ENCODE results near the gene HSPB1.
"Not testable (repeated sequence)": the region's sequence is repeated elsewhere in the genome, so short reads cannot be mapped to it uniquely, and the experiment has no call there.

The HSPB1 gene

DNA sequence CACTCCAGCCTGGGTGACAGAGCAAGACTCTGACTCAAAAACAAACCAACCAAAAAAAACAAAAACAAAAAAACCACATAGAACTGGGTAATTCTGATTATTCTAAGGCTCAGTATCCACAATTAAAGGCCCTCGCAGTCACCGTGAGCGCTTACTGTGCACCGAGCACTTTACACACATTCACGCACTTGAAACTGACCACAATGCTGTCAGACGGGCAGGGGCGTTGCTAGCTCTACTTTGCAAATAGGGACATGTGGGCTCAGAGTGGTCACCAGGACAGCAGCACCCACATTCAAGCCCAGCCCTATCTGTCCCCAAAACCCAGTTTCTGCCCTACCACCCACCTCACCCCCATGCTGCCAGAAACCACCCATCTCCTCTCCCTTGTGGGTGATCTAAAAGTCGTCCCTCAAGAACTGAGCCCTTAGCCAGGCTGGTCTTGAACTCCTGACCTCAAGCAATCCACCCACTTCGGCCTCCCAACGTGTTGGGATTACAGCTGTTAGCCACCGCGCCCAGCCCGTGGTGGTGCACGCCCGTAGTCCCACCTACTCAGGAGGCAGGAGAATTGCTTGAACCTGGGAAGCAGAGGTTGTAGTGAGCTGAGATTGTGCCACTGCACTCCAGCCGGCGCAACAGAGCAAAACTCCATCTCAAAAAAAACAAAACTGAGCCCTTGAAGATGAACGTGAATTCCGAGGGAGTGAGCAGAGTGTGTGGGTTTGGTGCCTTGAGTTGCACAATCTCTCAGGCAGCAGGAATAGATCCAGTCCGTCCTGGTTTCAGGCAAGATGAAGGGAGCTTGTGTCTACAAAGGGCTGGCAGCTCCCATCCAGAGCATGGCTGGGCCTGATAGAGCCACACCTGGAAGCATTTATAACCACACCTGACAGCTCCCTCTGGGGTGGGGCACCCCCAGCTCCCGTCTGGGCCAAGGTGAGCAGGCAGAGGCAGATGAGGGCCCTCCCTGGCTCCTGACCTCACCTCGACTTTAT, 5.4 kb upstream of the HSPB1 start:
- DNase-seq, result no peak
- peaks cover 37% of the 10 kb centered on the region for H3K27me3 Mint-ChIP-seq (ENCODE audit: low read depth, poor library complexity)
- H3K4me3 Mint-ChIP-seq, result no peak overlapping the region
- no peak for TF ChIP-seq CTCF (IDR thresholded peaks at IDR 0.05)
- peak overlapping the region; percentile 66 for H3K27ac Mint-ChIP-seq
- H3K36me3 Mint-ChIP-seq (ENCODE audit: low read depth), result no peaks in the 10 kb centered on the region
- H3K4me1 Mint-ChIP-seq, result peaks cover 45% of the 10 kb centered on the region
- H3K9me3 Mint-ChIP-seq, result no peaks in the 10 kb centered on the region

GRCh38 chr7:76300166-76300731, 2.2 kb upstream of the HSPB1 start:
- Mint-ChIP-seq H3K27ac (no peak overlapping the region), H3K4me1 (peaks cover 42% of the 10 kb centered on the region), H3K4me3 (no peak overlapping the region), H3K27me3 (ENCODE audit: low read depth, poor library complexity) (peaks cover 32% of the 10 kb centered on the region), H3K36me3 (ENCODE audit: low read depth) (no peaks in the 10 kb centered on the region), H3K9me3 (peaks cover 3% of the 10 kb centered on the region)
- TF ChIP-seq CTCF (IDR thresholded peaks at IDR 0.05), result no peak
- no peak for DNase-seq

DNA sequence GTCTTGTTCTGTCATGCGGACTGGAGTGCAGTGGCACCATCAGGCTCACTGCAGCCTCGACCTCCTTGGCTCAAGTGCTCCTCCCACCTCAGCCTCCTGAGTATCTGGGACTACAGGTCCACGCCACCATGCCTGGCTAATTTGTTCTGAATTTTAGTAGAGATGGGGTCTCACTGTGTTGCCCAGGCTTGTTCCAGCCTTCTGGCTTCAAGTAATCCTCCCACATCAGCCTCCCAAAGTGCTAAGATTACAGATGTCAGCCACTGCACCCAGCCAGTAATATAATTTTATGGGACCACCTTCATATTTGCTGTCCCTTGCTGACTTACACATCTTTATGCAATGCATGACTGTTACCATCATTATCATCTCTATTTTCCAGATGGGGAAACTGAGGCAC, 1.5 kb upstream of the HSPB1 start:
- Mint-ChIP-seq H3K9me3 (peaks cover 3% of the 10 kb centered on the region), H3K4me3 (no peak overlapping the region)

DNA sequence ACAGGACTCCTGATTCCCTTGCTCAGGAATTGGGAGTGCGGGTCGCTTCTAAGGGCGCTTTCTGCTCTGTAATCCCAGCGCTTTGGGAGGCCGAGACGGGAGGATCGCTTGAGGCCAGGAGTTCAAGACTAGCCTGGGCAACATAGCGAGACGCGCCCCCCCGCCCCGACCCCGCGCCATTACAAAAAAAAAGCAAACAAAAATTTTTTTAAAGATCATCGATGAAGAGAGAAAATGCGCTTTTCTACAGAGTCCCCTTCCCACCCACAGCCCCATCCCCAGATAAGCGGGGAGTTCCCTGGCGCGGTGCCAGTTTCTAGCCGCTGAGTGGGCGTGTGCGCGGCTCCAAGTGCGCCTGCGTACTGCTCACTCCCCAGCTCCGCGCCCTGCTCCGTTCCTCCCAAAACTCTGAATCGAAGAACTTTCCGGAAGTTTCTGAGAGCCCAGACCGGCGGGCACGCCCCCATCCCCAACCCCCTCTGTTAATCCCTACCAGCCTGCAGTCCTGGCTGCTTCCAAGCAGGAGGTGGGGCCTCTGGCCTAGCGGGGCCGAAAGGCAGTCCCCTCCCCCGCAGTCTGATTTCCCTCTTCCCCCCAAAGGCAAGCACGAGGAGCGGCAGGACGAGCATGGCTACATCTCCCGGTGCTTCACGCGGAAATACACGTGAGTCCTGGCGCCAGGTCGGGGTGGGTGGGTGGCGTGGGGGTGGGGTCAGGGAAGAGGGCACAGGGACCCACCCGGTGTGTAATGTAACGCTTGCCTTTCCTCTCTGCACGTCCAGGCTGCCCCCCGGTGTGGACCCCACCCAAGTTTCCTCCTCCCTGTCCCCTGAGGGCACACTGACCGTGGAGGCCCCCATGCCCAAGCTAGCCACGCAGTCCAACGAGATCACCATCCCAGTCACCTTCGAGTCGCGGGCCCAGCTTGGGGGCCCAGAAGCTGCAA, 1.0 kb downstream of the HSPB1 start:
- Mint-ChIP-seq H3K27me3 (ENCODE audit: low read depth, poor library complexity) (peaks cover 16% of the 10 kb centered on the region), H3K4me1 (peaks cover 44% of the 10 kb centered on the region), H3K36me3 (ENCODE audit: low read depth) (no peaks in the 10 kb centered on the region), H3K4me3 (peak overlapping the region; percentile 85), H3K9me3 (peaks cover 3% of the 10 kb centered on the region), H3K27ac (peak overlapping the region; percentile 83)
- peak; percentile 85 for DNase-seq
- TF ChIP-seq CTCF (IDR thresholded peaks at IDR 0.05), result no peak

More for the DNA sequence above, 1.5 kb upstream of the HSPB1 start:
- H3K27me3 Mint-ChIP-seq (ENCODE audit: low read depth, poor library complexity), result peaks cover 24% of the 10 kb centered on the region
- no peak for DNase-seq
- no peak for TF ChIP-seq CTCF (IDR thresholded peaks at IDR 0.05)
- H3K27ac Mint-ChIP-seq, result no peak overlapping the region
- H3K36me3 Mint-ChIP-seq (ENCODE audit: low read depth), result no peaks in the 10 kb centered on the region
- H3K4me1 Mint-ChIP-seq, result peaks cover 42% of the 10 kb centered on the region

- no peaks in the 10 kb centered on the region for H3K36me3 Mint-ChIP-seq (ENCODE audit: low read depth)
- no peak overlapping the region for H3K4me3 Mint-ChIP-seq
- H3K4me1 Mint-ChIP-seq, result peaks cover 37% of the 10 kb centered on the region
- peaks cover 3% of the 10 kb centered on the region for H3K9me3 Mint-ChIP-seq
- peaks cover 12% of the 10 kb centered on the region for H3K27me3 Mint-ChIP-seq (ENCODE audit: low read depth, poor library complexity)
- H3K27ac Mint-ChIP-seq, result no peak overlapping the region
- TF ChIP-seq CTCF (IDR thresholded peaks at IDR 0.05), result no peak
- DNase-seq, result no peak
These were observed 2.5 kb downstream of the HSPB1 start for GRCh38 chr7:76304888-76305375.

DNA sequence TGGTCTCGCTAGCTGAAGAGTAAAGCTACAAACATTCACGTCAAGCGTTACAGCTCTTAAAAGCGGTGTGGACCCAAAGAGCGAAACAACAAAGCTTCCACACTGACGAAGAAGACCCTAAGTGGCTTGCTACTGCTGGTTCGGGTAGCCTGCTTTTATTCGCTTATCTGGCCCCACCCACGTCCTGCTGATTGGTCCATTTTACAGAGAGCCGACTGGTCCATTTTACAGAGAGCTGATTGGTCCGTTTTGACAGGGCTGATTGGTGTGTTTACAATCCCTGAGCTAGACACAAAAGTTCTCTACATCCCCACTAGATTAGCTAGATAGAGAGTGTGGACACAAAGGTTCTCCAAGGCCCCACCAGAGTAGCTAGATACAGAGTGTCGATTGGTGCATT, 6.4 kb downstream of the HSPB1 start:
- H3K9me3 Mint-ChIP-seq; H3K27ac Mint-ChIP-seq; H3K36me3 Mint-ChIP-seq (ENCODE audit: low read depth); DNase-seq; H3K4me3 Mint-ChIP-seq; H3K27me3 Mint-ChIP-seq (ENCODE audit: low read depth, poor library complexity): not testable (repeated sequence)
- peaks cover 23% of the 10 kb centered on the region for H3K4me1 Mint-ChIP-seq

DNA sequence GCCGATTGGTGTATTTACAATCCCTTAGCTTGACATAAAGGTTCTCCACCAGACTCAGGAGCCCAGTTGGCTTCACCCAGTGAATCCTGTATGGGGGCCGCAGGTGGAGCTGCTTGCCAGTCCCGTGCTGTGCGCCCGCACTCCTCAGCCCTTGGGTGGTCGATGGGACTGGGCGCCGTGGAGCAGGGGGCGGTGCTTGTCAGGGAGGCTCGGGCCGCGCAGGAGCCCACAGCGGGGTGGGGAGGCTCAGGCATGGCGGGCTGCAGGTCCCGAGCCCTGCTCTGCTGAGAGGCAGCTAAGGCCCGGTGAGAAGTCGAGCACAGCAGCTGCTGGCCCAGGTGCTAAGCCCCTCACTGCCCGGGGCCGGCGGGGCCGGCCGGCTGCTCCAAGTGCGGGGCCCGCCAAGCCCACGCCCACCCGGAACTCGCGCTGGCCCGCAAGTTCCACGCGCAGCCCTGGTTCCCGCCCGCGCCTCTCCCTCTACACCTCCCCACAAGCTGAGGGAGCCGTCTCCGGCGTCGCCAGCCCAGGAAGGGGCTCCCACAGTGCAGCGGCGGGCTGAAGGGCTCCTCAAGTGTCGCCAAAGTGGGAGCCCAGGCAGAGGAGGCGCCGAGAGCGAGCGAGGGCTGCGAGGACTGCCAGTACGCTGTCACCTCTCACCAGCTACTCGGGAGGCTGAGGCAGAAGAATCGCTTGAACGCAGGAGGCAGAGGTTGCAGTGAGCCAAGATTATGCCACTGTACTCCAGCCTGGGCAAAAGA, 7.0 kb downstream of the HSPB1 start:
- not testable (repeated sequence) for H3K4me3 Mint-ChIP-seq; H3K36me3 Mint-ChIP-seq (ENCODE audit: low read depth); H3K9me3 Mint-ChIP-seq; DNase-seq; H3K27me3 Mint-ChIP-seq (ENCODE audit: low read depth, poor library complexity); H3K27ac Mint-ChIP-seq
- H3K4me1 Mint-ChIP-seq, result peaks cover 16% of the 10 kb centered on the region

Data from nephron progenitor cell (in vitro differentiated cells).